ENCODE results near the gene CMTM8.

Gene CMTM8

GRCh38 chr3:32340611-32341365 lies 102.3 kb downstream of the CMTM8 start:
- DNase-seq: no peak

GRCh38 chr3:32347343-32348125 lies 109.1 kb downstream of the CMTM8 start:
- DNase-seq: no peak

- DNase-seq: no peak
Observed at GRCh38 chr3:32349184-32349583, 110.7 kb downstream of the CMTM8 start.

- DNase-seq: no peak
Observed at GRCh38 chr3:32352563-32352962, 114.1 kb downstream of the CMTM8 start.

GRCh38 chr3:32353351-32353750 lies 114.9 kb downstream of the CMTM8 start:
- no peak for DNase-seq

GRCh38 chr3:32354362-32354778 lies 115.9 kb downstream of the CMTM8 start:
- DNase-seq: no peak

GRCh38 chr3:32355751-32356291 lies 117.3 kb downstream of the CMTM8 start:
- DNase-seq: no peak

- DNase-seq: no peak
Observed at GRCh38 chr3:32359766-32360492, 121.4 kb downstream of the CMTM8 start.

- no peak for DNase-seq
Observed at GRCh38 chr3:32360493-32360827, 122.0 kb downstream of the CMTM8 start.

GRCh38 chr3:32366638-32367397 lies 128.3 kb downstream of the CMTM8 start:
- DNase-seq: no peak

GRCh38 chr3:32367442-32367841 lies 129.0 kb downstream of the CMTM8 start:
- no peak for DNase-seq

GRCh38 chr3:32371461-32372212 lies 133.2 kb downstream of the CMTM8 start:
- DNase-seq: no peak

- no peak for DNase-seq
Observed at GRCh38 chr3:32372213-32372490, 133.7 kb downstream of the CMTM8 start.

- DNase-seq: no peak
Observed at GRCh38 chr3:32373276-32373675, 134.8 kb downstream of the CMTM8 start.

- DNase-seq: no peak
Observed at GRCh38 chr3:32373844-32374243, 135.4 kb downstream of the CMTM8 start.

- no peak for DNase-seq
Observed at GRCh38 chr3:32374788-32375595, 136.5 kb downstream of the CMTM8 start.

- no peak for DNase-seq
Observed at GRCh38 chr3:32375596-32375930, 137.1 kb downstream of the CMTM8 start.

GRCh38 chr3:32376115-32376514 lies 137.6 kb downstream of the CMTM8 start:
- no peak for DNase-seq

- DNase-seq: no peak
Observed at GRCh38 chr3:32379831-32380500, 141.5 kb downstream of the CMTM8 start.

GRCh38 chr3:32381922-32382321 lies 143.4 kb downstream of the CMTM8 start:
- DNase-seq: no peak

All from SIG-M5 (cell line).